Activated T-cell treated with anti-CD3 and anti-CD28 coated beads for 4 hours (primary cell): Measurements from ENCODE around the gene CEACAM1.
"Not testable (repeated sequence)": the region's sequence is repeated elsewhere in the genome, so short reads cannot be mapped to it uniquely, and the experiment has no call there.

Source experiments
- DNase-seq: peaks from one replicate; pipeline ENCODE4 v3.0.0-alpha.2; 2020

The CEACAM1 gene

GRCh38 chr19:42508892-42509444, 19.3 kb downstream of the CEACAM1 start:
- no peak for DNase-seq

GRCh38 chr19:42505066-42505465, 23.2 kb downstream of the CEACAM1 start:
- no peak for DNase-seq

- DNase-seq = no peak
Measured at GRCh38 chr19:42501733-42502132, 26.5 kb downstream of the CEACAM1 start.

DNA sequence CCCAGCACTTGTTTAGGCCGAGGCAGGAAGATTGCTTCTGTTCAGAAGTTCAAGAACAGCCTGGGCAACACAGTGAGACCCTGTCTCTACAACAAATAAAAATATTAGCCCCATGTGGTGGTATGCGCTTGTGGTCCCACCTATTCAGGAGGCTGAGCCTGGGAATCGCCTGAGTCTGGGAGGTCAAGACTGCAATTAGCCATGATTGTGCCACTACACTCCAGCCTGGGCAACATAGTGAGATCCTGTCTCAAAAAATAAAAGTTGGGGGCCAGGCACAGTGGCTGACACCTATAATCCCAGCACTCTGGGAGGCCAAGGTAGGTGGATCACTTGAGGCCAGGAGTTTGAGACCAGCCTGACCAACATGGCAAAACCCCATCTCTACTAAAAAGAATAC, 27.0 kb downstream of the CEACAM1 start:
- DNase-seq = not testable (repeated sequence)

DNA sequence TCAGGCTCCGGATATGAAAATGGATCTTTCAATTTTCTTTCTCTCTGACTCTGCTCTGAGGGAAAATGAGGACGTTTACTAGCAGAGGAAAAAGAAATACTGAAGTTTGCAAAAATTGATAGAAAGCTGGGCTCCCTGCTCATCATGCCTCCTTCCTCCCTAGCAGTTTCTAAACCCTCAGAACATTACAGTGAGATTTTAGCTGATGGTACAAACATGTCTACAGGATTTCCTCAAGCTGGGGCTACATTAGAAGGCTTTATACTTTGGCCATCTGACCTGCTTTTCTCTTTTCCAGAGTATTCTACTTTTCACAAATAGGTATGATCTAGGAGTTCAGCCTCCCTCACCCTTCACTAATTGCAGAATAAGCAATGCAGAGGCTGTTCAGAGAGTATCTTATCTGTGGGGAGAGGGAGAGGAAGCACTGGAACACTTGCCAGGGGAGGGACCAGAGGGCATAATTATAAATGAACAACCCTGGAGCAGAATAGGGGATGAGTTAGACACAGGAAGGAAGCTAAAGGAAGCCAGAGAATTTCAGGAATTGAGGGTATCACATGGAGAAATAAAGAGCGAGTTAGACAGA, 30.0 kb downstream of the CEACAM1 start:
- DNase-seq = no peak

GRCh38 chr19:42497492-42498168, 30.7 kb downstream of the CEACAM1 start:
- no peak for DNase-seq

GRCh38 chr19:42496460-42497133, 31.7 kb downstream of the CEACAM1 start:
- DNase-seq = no peak

- DNase-seq = no peak
Measured at GRCh38 chr19:42495663-42496062, 32.6 kb downstream of the CEACAM1 start.

DNA sequence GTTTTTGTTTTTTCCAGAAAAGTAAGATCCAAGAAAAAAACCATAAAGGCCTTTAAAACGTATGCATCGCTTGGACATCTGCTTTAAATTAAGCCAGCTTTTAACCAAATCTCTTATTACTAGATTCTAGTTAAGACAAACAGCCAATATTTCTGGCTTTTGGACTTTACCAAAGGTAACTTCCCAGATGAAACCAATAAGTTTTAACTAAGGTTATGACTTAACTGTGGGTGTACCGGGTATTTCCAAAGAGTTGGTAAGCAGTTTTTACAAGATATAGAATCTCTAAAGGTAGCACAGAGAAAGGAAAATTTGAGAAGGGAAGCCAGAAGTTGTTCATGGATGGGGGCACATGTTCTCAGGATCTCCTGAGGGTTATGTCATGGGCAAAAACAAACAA, 34.0 kb downstream of the CEACAM1 start:
- DNase-seq = no peak

- DNase-seq = no peak
Measured at GRCh38 chr19:42488783-42489521, 39.3 kb downstream of the CEACAM1 start.

DNA sequence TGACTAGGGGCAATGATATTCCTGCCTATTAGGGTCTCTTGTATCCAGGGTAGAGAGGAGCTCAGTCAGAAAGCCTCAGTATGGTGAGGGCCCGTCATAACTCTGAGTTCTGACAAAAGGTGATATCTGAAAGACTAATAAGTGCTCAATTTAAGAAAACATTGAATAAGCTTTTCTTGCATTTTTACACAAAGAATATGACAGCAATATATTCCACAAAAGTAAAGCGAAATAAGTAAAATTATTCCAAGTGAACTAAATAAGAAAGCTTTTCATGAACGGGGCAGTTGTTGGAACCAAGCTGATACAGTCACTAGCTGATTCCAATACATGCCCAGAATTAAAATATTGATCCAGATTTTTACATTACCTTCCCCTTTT, 40.5 kb downstream of the CEACAM1 start:
- no peak for DNase-seq

DNA sequence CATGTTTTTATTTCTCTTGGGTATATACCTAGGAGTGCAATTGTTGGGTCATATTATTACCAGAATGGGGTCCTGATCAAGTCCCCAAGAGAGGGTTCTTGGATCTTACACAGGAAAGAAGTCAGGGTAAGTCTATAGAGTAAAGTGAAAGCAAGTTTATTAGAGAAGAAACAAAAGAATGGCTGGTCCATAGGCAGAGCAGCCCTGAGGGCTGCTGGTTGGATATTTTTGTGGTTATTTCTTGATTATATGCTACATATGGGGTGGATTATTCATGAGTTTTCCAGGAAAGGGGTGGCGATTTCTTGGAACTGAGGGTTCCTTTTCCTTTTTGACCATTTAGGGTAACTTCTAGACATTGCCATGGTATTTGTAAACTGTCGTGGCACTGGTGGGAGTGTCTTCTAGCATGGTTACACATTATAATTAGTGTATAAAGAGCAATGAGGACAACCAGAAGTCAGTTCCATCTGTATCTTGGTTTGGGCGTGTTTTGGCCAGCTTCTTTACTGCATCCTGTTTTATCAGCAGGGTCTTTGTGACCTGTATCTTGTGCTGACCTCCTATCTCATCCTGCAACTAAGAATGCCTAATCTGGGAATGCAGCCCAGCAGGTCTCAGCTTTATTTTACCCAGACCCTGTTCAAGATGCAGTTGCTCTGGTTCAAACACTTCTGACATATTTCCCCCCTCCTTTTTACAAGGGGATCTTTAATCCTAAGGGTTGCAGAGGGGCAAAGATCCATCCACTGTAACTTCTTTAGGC, 41.1 kb downstream of the CEACAM1 start:
- no peak for DNase-seq

DNA sequence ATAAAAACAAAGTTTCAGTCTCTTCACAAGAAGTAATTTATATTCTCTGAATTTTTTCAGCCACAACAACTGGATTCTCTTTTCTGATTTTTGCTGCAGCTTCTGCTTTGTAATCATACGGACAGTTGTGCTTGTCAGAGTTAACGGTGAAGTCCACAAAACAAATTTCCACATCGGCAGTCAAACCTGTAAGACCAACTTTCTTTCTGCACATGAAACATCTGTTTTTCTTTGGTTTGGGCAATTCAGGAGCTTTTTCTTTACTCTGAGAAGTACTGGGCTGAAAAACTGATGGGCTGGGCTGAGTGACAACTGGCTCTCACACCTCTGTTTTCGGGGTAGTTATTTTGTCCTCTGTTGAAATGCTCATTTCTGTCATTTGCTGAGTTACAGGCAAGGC, 43.2 kb downstream of the CEACAM1 start:
- DNase-seq = not testable (repeated sequence)

DNA sequence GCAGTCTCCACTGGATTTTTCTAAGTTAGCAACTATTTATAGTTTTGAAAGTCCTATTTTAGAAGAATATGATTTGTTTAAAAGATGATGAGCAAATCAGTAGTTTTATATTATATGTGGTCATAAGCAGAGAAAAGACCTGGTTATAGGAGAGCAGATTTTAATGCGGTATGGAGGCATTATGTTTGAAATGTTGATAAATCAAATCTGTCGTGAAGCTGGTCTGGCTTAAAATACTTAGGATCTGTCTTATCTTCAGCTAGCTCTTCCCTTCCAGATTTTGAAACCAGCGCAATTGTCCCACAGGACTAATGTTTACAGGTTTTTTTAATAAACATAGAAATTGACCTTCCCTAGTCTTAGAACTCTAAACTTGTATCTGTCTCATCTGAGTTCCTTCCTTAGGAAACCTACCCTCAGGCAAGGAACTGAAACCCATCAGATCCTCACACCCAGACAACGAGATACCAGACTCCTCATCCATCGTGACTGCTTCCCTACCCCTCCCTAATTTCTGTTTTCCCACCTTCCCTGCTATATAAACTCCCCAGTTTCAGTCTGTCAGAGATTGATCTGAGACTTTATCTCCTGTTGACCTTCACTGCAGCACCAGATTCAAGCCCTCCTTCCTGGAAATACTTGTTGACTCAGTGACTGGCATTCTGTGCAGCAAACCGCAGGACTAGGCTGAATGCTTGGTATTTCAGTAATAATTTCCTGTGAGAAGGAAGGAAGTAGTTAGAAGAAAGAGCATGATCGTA, 47.8 kb downstream of the CEACAM1 start:
- DNase-seq = no peak

GRCh38 chr19:42479736-42480135, 48.5 kb downstream of the CEACAM1 start:
- no peak for DNase-seq

DNA sequence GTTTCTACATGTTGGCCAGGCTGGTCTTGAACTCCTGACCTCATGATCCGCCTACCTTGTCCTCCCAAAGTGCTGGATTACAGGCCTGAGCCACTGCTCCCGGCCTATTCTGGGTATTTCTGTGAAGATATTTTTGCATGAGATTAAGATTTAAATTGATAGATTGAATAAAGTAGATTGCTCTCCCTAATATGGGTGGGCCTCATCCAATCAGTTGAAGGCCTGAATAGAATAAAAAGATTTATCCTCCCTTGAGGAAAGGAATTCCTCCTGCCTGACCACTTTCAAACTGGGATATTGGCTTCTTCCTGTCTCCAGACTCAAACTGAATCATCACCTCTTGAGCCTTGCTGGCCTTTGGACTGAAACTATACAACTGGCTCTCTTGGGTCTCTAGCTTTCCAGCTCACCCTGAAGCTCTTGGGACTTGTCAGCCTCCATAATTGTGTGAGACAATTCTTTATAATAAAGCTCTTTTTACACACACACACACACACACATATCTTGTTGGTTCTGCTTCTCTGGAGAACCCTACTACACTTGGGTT, 49.4 kb downstream of the CEACAM1 start:
- DNase-seq = no peak

GRCh38 chr19:42477933-42478332, 50.3 kb downstream of the CEACAM1 start:
- no peak for DNase-seq

DNA sequence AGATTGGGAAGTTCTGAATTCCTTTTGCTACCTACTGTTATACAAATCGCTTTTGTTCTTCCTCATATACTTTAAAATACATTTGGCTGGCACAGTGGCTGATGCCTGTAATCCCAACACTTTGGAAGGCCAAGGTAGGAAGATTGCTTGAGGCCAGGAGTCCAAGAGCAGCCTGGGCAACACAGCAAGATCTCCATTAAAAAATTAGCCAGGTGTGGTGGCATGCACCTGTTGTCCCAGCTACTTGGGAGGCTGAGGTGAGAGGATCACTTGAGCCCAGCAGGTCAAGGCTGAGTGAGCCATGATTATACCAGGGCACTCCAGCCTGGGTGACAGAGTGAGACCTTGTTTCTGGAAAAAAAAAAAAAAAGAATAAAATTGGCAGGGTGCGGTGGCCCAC, 51.2 kb downstream of the CEACAM1 start:
- no peak for DNase-seq

GRCh38 chr19:42475366-42475765, 52.9 kb downstream of the CEACAM1 start:
- DNase-seq = no peak

- DNase-seq = no peak
Measured at GRCh38 chr19:42474743-42475142, 53.5 kb downstream of the CEACAM1 start.

DNA sequence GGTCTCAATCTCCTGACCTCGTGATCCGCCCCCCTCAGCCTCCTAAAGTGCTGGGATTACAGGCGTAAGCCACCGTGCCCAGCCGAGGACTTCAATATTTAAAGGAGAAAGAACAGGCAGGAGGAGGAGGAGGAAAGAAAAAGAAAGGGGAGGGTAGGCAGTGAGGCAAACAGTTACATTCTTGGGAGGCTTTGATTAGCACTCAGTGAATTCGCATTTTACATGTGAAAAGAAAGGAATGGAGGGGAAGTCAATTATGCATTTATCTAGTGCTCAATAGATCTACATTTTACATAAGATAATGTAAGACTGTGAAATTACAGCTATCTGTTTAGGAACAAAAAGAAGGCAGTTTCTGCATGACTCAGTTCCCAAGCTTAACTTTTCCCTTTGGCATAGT, 54.6 kb downstream of the CEACAM1 start:
- DNase-seq = no peak
